Hepatocyte (in vitro differentiated cells): ENCODE measurements around the gene CDC42BPG. TPM values are rescaled to one million over a fixed set of nuclear protein-coding genes. Genes with fewer than 3 reads are reported as not detected.

ENCODE experiments used
- DNase-seq: peaks from one replicate; pipeline ENCODE4 v3.0.0-alpha.2; 2016; ENCODE audit warnings: low spot score
- H2AFZ ChIP-seq: fragments of 200-600 bp; sonication (generic); 2 replicates; pipeline ENCODE4 v1.6.0; 2016; ENCODE audit warnings: antibody characterized with exemption, mild to moderate bottlenecking
- H3K27ac ChIP-seq: fragments of 200-600 bp; sonication (generic); 2 replicates; pipeline ENCODE4 v1.5.1; 2016; ENCODE audit warnings: mild to moderate bottlenecking
- H3K27me3 ChIP-seq: fragments of 200-600 bp; sonication (generic); 2 replicates; pipeline ENCODE4 v1.6.1; 2016
- H3K36me3 ChIP-seq: fragments of 200-600 bp; sonication (generic); replicated peaks from 2 replicates; pipeline ENCODE4 v1.5.1; 2016; ENCODE audit warnings: low read depth; ENCODE audit not compliant: insufficient read depth
- H3K4me1 ChIP-seq: fragments of 200-600 bp; sonication (generic); 2 replicates; pipeline ENCODE4 v1.5.1; 2016; ENCODE audit warnings: mild to moderate bottlenecking, moderate library complexity; ENCODE audit not compliant: insufficient read depth
- H3K4me2 ChIP-seq: fragments of 200-600 bp; sonication (generic); 2 replicates; pipeline ENCODE4 v1.6.0; 2016
- H3K4me3 ChIP-seq: fragments of 200-600 bp; sonication (generic); 2 replicates; pipeline ENCODE4 v1.5.1; 2016; ENCODE audit warnings: mild to moderate bottlenecking
- H3K79me2 ChIP-seq: fragments of 200-600 bp; sonication (generic); 2 replicates; pipeline ENCODE4 v1.6.0; 2017; ENCODE audit warnings: mild to moderate bottlenecking
- H3K9me2 ChIP-seq: fragments of 200-600 bp; sonication (generic); replicated peaks from 2 replicates; pipeline ENCODE4 v1.6.0; 2017; ENCODE audit warnings: mild to moderate bottlenecking; ENCODE audit not compliant: insufficient read depth
- H3K9me3 ChIP-seq: fragments of 200-600 bp; sonication (generic); 2 replicates; pipeline ENCODE4 v1.5.1; 2016; ENCODE audit warnings: low read depth, mild to moderate bottlenecking
- H4K20me1 ChIP-seq: fragments of 200-600 bp; sonication (generic); 2 replicates; pipeline ENCODE4 v1.6.0; 2016; ENCODE audit warnings: mild to moderate bottlenecking; ENCODE audit not compliant: insufficient read depth, poor library complexity, severe bottlenecking
- EZH2 ChIP-seq: fragments of 200-600 bp; sonication (generic); IDR thresholded peaks from 2 replicates; pipeline ENCODE4 v1.6.1; 2016; ENCODE audit warnings: antibody characterized with exemption, mild to moderate bottlenecking, borderline replicate concordance
- EZH2phosphoT487 ChIP-seq: fragments of 200-600 bp; sonication (generic); IDR thresholded peaks from one replicate; pipeline ENCODE4 v1.6.1; 2018; ENCODE audit warnings: antibody characterized with exemption, mild to moderate bottlenecking, low read depth, moderate library complexity; ENCODE audit not compliant: unreplicated experiment, severe bottlenecking
- WGBS: methylation state at CpG from one replicate; pipeline ENCODE4 v1.1.6; 2016; ENCODE audit warnings: low lambda C conversion rate; ENCODE audit errors: missing lambda C conversion rate; 5-methylcytosine and 5-hydroxymethylcytosine counted together
- polyA plus RNA-seq: library from polyadenylated mRNA; unstranded; fragments of >200 nt; fragmentation: Nextera tagmentation; extraction: Ambion mirVana; gene quantifications from 2 replicates; pipeline ENCODE4 v1.2.1, GENCODE V29; 2016
- total RNA-seq: library from RNA; depleted of rRNA; stranded (reverse); fragments of >200 nt; gene quantifications from 2 replicates; pipeline ENCODE4 v1.2.3, GENCODE V29; 2014
- TF ChIP-seq, protein P1 (sequence below): fragments of 200-600 bp; sonication (generic); IDR thresholded peaks from 2 replicates; pipeline ENCODE4 v1.5.1; 2016; ENCODE audit warnings: antibody characterized with exemption, mild to moderate bottlenecking; ENCODE audit not compliant: poor library complexity

CDC42BPG gene
- total and polyA plus RNA-seq, 2 experiments from 2014 or later: 3.1 to 8.4 TPM

DNA sequence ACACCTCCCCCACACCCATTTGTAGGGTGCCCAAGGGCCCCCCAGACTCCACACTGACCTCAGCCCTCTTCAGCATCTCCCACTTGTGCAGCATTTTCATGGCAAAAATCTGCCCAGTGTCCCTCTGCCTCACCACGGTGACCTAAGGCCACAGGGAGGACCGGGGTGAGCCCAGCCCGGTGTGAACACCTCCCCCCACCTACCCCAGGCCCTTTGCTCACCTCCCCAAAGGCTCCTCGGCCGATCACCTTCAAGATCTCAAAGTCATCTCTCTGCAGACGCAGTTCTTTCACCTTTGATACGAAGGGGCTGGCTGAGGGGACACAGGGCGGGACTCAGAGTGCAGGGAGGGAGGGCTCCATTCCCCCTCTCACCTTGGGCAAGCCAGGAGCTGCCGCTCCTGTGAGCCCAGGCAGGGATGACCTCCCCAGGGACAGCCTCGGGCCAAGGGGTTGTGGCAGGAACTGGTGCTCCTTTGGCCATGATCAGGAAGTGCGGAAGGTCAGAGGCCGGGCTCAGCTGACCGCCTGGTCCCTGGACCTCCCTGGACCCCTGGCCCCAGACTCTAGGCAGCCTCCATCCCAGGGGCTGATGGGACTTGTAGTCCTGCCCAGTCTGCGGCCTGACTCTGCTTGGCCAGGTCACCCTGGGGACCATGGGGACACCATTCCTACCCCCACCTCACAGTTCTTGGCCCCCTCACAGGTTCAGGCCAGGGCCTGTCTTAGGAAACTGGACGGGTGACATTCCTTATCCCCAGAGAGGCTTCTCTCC, 2.7 kb downstream of the CDC42BPG start:
- H3K27me3 ChIP-seq: no peaks in the 10 kb centered on the region
- no peak for DNase-seq
- WGBS: 78% methylated on average over 15 of the region's 15 CpGs
- peak overlapping the region; percentile 91 for H3K27ac ChIP-seq
- H3K4me3 ChIP-seq: no peak overlapping the region
- H3K4me1 ChIP-seq: peaks cover 27% of the 10 kb centered on the region
- TF ChIP-seq EZH2phosphoT487 (no peak), EZH2 (no peak)
- TF ChIP-seq, protein P1, sequence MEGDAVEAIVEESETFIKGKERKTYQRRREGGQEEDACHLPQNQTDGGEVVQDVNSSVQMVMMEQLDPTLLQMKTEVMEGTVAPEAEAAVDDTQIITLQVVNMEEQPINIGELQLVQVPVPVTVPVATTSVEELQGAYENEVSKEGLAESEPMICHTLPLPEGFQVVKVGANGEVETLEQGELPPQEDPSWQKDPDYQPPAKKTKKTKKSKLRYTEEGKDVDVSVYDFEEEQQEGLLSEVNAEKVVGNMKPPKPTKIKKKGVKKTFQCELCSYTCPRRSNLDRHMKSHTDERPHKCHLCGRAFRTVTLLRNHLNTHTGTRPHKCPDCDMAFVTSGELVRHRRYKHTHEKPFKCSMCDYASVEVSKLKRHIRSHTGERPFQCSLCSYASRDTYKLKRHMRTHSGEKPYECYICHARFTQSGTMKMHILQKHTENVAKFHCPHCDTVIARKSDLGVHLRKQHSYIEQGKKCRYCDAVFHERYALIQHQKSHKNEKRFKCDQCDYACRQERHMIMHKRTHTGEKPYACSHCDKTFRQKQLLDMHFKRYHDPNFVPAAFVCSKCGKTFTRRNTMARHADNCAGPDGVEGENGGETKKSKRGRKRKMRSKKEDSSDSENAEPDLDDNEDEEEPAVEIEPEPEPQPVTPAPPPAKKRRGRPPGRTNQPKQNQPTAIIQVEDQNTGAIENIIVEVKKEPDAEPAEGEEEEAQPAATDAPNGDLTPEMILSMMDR: no peak
- H3K9me3 ChIP-seq: no peaks in the 10 kb centered on the region
- no peak overlapping the region for H2AFZ ChIP-seq
- no peaks in the 10 kb centered on the region for H3K9me2 ChIP-seq
- peak overlapping the region; percentile 87 for H3K4me2 ChIP-seq
- H3K79me2 ChIP-seq: peaks cover 15% of the 10 kb centered on the region
- H3K36me3 ChIP-seq: no peaks in the 10 kb centered on the region
- no peaks in the 10 kb centered on the region for H4K20me1 ChIP-seq

- Histone ChIP-seq H3K27me3 (no peaks in the 10 kb centered on the region), H4K20me1 (no peaks in the 10 kb centered on the region), H3K9me3 (no peaks in the 10 kb centered on the region), H3K4me1 (peaks cover 27% of the 10 kb centered on the region), H3K9me2 (no peaks in the 10 kb centered on the region), H2AFZ (no peak overlapping the region), H3K4me2 (no peak overlapping the region), H3K27ac (no peak overlapping the region), H3K79me2 (peaks cover 15% of the 10 kb centered on the region), H3K36me3 (no peaks in the 10 kb centered on the region), H3K4me3 (no peak overlapping the region)
- TF ChIP-seq EZH2phosphoT487 (no peak), EZH2 (no peak)
- TF ChIP-seq, protein P1: no peak
- 94% methylated on average over 16 of the region's 24 CpGs for WGBS
- no peak for DNase-seq
Measured at GRCh38 chr11:64839887-64840782, 4.3 kb downstream of the CDC42BPG start.

DNA sequence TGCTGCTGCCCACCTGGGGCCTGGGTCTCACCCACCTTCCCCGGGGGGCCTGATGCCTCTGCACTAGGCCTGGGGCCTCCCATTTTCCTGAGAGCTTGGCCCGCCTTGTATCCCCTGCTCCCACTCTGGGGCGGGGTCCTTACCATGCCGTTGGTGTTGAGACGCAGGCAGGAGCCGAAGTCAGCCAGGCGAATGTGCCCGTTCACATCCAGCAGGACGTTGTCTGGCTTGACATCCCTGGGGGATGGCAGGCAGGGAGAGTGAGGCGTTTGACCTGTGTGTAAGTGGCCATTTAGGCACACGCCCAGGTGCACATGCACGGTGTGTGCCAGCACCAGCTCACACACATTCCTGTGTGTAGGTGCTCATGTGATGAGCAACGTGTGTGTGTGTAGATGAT, 5.1 kb downstream of the CDC42BPG start:
- no peaks in the 10 kb centered on the region for H3K36me3 ChIP-seq
- no peaks in the 10 kb centered on the region for H4K20me1 ChIP-seq
- 91% methylated on average over 11 of the region's 13 CpGs for WGBS
- no peaks in the 10 kb centered on the region for H3K9me3 ChIP-seq
- H2AFZ ChIP-seq: no peak overlapping the region
- no peaks in the 10 kb centered on the region for H3K9me2 ChIP-seq
- H3K4me3 ChIP-seq: no peak overlapping the region
- peaks cover 15% of the 10 kb centered on the region for H3K79me2 ChIP-seq
- H3K27me3 ChIP-seq: no peaks in the 10 kb centered on the region
- no peak overlapping the region for H3K27ac ChIP-seq
- TF ChIP-seq EZH2phosphoT487: no peak
- TF ChIP-seq EZH2: no peak
- H3K4me1 ChIP-seq: peaks cover 27% of the 10 kb centered on the region
- H3K4me2 ChIP-seq: no peak overlapping the region
- DNase-seq: no peak
